HT1080 (cell line): ENCODE measurements around the gene TXNDC2. TPM values are rescaled to one million over a fixed set of nuclear protein-coding genes. Genes with fewer than 3 reads are reported as not detected.
"Not testable (repeated sequence)": the region's sequence is repeated elsewhere in the genome, so short reads cannot be mapped to it uniquely, and the experiment has no call there.

ENCODE experiments used
- DNase-seq: peaks from one replicate; pipeline ENCODE4 v3.0.0-alpha.2; 2015; ENCODE audit warnings: low read depth
- polyA plus RNA-seq, 2 experiments: library from polyadenylated mRNA; depleted of rRNA; stranded (reverse); fragments of >200 nt; gene quantifications; 2 replicates each; pipeline ENCODE4 v1.2.3, GENCODE V29; 2015
- total RNA-seq: library from RNA; depleted of rRNA; stranded (reverse); fragments of >200 nt; shearing (Covaris generic); gene quantifications from 2 replicates; pipeline ENCODE4 v1.2.3, GENCODE V29; 2014; rRNA removed

Gene TXNDC2
- total RNA-seq, result 0.11 TPM in 1 of 2 replicates, not detected in the other
- 0.24 and 0.25 TPM in 2 replicates for polyA plus RNA-seq (2015; cell fraction: cytosol; rRNA removed)
- polyA plus RNA-seq (2015; cell fraction: nucleus; rRNA removed), result 0.05 and 0.24 TPM in 2 replicates

DNA sequence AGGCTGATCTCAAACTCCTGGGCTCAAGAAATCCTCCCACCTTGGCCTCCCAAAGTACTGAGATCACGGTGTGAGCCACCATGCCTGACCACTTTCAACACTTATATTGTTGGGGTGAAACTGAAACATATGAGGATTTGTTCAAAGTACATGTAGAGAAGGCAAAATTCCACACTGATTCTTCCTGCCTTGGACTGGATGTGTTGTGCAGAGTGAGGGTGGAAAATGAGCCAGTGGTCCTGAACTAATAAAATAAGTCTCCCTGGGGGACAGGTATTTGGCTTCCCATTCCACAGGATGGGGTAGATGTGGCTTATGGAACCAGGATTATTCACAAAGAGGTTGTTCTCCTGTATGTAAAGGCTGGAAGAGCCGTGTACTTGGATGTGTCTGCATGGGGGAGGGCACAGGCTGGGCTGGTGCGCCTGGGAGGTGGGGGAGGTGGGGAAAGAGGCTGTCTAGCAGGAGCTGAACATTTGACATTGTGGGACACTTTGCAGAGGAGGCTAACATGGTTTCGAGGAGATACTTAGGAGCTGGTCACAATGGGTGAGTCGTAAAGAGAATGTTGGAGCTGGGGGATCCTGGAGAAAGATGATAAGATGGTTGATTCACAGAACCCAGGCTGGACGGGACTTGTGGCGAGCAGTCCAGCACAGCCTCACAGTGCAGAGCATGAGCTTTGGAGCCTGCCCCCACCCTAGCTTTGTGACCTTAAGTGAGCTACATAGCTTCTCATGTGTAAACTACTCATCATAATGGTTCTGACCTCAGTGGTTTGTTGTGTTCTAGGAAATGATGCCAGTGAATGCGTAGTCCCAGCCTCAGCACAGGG is at the start of gene TXNDC2:
TSS of gene TXNDC2 (plus strand) at position 804 of the 835 bp plus-strand sequence. CDS start 708 bp downstream, outside the sequence.
- DNase-seq, result no peak

DNA sequence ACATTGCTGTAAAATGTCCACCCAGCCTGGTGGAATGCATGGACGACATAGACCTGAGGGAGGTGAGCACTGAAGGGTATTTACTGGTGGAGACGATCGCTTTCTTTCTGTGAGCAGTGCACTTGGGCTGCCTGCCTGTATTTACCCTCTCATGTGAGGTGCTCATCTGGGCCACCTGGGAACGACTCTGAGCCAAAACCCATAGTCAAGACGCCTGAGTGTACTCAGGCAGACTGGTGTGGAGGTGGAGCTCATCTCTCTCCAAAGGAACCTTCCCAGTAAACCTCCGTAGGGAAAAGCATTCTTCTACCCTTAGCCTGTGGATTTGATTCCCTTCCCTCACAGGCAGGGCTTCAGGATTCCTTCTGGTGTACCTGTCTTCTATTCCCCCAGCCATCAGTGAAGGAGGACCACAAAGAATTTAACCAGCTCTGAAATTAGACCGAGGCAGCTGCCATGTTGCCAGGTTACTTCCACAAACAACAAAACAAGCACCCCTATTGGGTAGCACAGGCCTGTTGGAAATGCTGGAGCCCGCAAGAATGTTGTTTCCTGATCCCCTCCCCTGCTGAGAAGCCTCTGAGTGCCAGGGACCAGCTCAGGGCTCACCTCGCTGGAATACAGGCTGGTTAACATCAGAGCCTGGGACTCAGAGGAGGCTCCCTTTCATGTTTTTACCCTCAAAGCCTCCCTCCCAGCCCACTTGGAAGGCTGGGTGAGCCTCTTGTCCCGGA is 47.5 kb upstream of the TXNDC2 start:
- no peak for DNase-seq

DNA sequence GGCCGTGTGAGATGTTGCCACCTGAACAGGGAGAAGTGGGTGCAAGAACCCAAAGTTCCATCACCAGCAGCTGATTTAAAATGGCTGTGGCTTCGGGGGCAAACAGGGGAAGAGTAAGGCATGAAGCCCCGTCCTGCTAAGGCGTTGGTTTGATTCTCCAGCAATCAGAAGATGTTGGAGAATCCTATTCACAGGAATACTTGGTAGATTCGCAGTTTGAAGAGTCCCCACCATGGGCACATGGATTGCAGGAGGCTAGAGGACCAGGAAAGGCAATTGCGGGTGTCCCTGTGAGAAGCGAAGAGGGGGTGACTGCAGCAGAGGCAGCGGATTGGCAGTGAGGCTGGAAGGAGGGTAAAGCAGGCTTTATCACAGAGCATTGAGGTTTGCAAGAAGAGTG is 46.6 kb upstream of the TXNDC2 start:
- no peak for DNase-seq

DNA sequence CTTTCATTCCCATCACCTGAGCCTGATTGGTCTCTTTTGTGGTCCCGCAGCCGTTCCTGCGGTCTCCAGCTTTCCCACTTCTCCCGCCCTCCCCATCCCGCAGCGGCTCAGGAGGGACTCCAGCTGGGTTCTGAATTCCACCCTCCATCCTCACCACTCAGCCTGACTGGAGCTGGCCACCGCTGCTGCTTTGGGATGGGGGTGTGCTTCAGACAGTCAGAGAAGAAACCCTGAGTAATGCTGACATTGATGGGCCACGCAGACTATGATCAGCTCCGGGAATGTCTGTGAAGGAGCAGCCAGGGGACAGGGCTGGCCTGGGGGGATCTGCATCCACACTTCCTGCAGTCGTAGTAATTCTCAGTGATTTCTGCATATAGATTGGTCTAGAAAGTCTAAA is 45.9 kb upstream of the TXNDC2 start:
- DNase-seq, result no peak

DNA sequence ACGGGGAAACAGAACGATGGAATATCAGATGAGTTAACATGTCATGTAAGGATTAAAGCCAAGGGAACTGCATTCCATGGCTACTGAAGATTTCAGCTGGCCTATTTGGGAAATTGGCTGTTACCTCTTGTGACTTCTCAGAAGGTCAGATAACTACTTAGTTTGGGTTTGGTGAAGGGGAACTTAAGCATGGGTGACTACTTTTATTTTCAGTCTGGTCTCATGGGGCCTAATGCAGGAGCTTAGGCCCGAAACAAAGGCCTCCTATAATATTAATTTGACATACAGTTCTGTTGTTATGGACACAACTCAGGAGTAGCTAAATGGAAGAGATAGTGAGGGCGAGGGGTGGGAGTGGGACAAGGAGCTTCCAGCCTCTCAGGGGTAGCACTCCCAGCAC is 44.0 kb upstream of the TXNDC2 start:
- no peak for DNase-seq

DNA sequence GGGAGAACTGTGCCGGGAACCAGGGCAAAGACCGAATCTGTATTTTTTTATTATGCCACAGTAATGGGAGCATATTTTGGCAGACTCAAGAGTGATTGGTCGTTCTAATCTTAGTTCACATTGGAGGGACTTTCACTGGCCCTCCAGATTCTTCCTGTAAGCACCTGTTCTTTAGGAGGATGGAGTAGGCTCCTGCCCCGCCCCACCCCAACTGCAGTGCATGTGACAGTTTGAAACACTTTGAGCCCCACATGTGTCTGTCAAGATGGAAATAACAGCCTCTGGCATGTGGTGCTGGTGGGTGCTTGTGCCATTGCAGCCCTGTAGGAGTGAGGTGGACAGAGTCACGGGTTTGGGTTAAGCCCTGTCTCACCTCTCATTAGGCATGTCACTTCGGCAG is 43.3 kb upstream of the TXNDC2 start:
- no peak for DNase-seq

DNA sequence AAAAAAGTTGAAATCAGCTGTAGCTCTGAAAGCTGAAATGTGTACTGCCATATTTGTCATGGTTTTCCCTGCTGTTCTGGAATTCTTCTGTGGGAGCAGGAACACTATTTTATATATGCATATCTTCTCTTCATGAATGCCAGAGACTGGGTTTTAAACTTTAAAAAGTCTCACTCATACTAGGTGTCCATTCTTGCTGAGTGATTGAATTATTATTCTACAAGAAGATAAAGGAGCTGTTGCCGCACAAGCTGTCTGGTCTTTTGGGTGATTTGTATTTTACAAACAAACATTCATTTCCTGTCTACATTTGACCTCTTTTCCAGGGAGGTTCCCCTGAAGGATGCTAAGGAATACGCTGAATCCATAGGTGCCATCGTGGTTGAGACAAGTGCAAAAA is 40.5 kb upstream of the TXNDC2 start:
- DNase-seq, result no peak

DNA sequence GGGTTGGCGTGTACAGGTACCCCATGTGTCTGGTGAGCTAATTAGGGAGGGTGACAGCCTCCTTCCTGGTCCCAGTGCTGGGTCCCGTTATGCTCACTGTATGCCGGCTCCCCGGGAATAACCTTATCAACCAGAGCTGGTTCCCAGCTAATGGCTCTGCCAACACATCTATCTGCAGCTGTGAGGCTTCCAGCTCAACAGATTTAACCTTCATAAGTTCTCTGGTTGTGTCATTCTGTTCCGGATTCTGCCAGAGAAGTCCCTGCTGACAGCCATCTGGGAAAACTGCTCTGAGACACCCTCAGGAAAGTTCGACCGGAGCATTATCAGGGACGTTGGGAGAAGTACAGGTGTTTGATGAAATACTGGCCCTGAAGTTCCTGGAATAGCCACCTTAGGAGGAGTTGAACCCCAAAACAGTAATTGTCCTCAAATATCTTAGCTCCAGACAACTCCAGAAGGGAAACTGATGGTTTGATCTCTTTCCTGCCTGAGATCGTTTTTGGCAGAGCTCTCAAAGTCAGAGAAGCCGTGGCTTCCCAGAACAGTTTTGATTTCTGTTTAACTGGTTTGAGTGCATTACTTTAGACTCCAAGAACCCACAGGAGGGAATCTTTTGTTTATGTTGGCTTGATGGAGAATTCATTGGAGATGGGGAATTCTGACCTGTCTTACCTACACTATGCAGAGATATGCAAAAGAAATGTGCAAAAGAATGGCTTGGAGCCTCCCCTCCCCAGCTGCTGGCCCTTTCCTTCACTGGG is 39.4 kb upstream of the TXNDC2 start:
- DNase-seq, result no peak

DNA sequence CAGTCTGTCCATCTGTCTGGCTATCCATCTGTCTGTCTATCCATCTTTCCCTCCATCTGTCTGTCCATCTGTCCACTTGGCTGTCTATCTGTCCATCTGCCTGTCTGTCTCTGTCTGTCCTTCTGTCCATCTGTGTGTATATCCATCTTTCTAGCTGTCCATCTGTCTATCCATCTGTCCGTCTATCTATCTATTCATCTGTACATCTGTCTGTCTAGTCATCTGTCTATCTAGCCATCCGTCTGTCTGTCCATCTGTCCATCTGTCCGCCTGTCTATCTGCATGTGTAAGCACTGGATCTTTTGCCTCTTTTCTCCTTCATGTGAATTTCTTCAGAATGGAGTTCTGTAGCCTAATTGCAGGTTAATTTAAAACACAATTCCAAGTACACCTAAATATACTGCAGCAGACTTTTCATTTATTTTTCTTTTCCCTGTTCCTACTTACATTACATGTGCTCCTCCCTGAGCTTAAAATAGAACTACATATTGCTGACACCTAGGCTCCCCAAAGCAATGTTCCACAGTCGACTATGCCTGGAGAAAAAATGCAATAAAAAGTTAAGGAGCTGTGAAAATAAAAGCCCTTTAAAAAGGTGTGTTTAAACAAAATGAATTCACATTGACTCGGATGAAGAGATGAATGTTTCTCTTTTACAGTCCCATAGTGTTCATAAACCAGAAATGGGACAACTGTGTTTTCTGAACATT is 37.4 kb upstream of the TXNDC2 start:
- DNase-seq, result no peak

DNA sequence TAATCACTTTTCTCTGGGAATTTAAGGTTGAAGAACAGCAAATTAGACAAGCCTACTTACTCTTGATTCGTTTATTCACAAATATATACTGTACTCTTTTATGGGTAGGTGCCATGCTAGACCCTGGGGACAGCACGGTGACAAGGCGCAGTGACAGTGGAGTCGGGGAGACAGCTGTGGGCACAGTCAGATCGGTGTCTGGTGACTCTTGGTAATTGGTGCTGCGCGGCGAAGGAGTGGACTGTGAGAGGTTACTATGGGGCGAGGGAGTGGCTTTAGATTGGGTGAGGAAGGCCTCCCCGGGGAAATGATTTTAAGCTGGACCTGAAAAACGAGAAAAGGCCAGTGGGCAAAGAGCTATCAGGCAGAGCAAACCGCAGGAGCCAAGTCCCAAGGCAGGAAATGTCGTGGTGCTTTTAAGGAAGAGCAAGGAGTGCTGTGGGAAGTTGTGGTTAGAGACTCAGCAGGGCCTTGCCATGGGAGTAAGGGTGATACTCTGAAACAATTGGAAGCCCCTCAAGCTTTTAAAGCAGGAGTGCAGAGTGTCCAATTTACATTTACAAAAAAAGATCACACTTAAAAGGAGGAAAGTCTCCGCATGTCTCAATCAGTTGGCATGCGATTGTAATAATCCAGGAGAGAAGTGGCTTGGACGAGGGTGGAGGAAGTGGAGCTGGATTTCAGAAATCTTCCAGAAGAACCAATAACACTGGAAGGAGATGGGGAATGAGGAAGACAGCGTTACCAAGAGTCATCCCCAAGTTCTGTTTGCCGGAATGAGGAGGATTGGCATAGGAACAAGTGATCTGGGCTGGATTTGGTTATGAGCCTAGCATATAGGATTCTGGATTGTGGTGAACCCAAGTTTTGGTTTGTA is 36.1 kb upstream of the TXNDC2 start:
- peak; percentile 12 for DNase-seq

DNA sequence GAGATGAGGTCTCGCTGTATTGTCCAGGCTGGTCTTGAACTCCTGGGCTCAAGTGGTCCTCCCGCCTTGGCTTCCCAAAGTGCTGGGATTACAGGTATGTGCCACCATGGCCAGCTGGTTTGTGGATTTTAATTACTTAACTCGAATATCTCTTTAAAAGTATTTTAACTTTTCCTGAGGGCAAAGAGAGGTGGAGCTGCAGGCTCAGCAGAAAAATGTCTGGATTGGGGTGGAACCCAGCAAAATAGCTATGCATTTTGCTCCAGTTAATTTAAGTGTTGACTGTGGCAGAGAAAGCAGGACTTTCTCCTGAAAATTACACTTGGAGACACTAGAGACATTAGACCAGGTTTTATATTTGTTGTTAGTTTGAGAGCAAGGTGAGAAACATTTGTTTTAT is 35.5 kb upstream of the TXNDC2 start:
- no peak for DNase-seq

DNA sequence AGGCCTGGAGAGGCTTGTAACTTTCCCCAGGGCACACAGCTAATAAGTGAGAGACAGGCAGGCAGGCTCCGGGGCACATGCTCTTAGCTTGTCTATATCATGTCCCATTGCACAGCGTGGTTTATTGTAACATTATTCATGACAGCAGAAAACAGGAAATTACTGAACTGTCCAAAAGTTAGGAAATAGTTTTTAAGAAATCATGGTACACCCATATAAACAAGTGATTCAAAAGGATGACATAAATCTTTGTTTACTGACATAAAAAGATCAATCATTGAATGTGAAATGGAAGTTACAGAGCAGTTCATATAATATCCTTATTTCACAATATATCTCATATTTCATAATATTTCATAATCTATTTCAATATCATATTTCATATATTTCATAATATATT is 34.3 kb upstream of the TXNDC2 start:
- no peak for DNase-seq

DNA sequence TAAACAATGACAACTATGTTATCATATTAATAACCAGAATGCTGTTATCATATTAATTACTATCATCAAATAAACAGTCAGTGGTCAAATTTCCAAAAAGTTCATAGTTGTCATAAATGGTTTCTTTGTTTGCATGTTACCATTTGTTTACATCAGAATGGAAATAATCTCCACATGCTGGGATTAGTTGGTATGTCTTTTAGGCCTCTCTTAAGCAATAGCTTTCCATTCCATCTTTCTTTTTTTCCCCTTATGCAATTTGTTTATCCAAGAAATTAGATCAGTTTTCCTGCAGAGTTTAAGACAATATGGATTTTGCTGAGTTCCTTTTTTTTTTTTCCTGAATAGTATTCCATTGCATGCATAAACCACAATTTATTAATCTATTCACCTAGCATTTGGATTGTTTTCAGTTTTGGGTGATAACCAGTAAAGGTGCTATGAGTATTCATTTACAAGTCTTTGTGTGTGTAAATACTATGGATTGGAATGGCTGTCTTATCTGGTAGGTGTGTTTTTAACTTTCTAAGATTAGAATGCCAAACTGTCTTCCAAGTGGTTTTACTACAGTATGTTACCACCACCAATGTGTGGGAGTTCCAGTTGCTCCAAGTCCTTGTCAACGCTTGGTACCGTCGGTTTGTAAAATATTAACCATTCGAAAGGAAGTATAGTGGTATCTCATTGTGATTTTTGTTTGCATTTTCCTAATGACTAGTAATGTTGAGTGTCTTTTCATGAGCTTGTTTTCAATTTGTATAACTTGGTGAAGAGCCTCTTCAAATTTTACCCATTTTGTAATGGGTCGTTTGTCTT is 33.3 kb upstream of the TXNDC2 start:
- DNase-seq, result no peak

DNA sequence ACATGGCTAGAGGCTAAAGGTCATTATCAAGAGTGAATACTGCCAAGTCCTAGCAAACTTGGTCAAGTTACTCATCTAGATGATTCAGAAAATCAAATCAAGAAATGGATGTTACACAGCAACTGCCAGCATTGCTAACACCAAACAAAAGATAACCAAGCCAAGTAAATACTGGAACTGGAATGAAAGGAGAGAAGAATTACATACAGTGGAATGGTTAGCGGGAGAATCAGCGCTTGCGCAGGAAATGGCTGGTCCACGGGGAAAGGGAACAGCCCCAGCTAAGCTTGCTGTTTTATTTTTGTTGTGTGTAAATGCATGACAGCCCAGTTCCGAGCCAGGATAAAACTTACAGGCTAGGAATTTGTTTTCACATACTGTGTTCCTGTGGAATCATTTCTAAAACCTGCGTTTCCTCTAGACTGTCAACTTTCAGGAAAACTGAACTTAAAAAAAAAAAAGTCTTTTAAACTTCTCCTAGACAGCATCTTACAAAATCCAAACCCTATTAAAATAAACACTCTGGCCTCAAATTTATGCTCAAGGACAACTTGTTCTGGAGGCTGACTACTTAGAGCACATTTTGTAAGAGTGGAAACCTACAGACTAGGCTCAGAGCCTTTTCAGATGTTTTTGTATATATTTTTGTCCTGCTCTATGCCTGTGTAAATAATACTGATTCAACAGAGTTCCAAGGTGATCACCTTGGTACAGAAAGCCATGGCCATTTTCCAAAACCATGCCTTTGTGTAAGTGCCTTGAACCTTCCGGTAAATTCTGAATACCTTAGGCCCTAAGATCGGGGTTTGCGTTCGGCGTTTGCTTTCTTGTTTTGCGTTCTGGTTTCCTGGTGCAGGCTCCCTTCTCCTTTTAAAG is 30.7 kb upstream of the TXNDC2 start:
- DNase-seq, result no peak

DNA sequence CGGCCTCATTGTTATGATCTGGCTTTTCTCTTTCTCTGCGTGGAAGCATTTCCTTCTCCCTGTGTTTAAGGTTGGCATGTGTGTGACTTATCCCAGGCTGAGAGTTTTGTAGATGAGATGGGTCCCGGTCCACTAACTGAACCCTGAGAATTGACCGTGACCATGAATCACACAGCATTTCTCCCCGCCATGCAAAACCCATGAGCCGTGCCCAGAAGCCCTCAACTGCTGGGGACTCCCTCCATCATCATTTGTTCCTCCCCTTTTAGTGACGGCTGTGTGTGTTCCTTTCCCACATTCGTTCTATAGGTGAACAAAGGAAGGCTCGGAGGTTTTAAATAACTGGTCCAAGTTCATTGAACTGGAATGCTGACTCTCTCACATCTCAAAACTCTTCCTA is 30.1 kb upstream of the TXNDC2 start:
- DNase-seq, result no peak

DNA sequence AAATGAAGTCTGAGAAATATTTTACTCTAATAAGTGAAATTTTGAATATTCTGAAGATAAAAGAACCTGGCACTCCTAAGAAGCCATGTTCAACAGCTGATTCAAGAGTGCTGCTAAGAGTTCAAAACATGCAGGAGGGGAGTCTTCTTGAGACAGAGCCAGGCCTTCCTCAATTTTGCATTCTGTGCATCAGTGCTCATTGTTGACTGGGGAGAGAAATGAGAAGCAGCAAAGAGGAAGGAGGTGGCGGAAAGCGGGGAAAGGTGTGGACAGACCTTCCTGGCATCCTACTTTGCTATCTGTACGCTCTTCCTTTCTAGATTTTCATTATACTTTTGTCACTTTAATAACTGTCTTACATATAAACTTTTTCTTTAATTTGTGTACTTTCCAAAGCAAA is 29.7 kb upstream of the TXNDC2 start:
- no peak for DNase-seq

DNA sequence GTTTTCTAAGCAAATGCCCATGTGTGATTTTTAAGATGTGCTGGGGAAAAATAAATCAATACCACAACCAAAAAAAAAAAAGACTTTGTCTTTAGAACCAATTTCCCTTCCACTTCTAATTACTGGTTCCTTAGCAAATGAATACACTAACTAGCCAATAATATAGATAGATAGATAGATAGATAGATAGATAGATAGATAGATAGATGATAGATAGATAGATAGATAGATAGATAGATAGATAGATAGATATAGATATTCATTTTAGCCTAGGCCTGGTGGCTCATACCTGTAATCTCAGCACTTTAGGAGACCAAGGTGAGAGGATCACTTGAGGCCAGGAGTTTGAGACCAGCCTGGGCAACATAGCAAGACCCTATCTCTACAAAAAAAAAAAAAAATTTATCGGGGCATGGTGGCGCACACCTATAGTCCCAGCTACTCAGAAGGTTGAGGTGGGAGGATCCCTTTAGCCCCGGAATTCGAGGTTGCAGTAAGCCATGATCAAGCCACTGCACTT is 28.2 kb upstream of the TXNDC2 start:
- DNase-seq, result not testable (repeated sequence)

DNA sequence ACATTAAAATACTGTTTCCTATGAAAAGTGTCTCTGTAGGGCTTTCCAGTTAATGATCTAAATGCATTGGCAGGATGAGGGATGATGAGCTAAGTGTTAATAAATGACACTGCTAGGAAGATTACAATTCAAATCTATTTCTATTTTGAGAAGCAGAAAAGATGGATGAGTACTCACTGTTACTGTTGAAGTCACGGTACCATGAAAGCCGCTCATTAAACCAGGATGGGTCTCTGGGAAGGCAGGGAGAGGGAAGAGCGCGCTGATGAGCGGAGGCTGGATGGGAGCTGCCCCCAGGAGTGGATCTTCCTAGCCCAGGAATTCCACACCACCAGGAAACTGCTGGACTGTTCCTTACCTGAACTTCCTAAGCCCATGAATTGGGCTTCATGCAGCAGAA is 27.1 kb upstream of the TXNDC2 start:
- DNase-seq, result no peak
